ENCODE measurements around the gene FERMT2. TPM values are rescaled to one million over a fixed set of nuclear protein-coding genes. Genes with fewer than 3 reads are reported as not detected.

The FERMT2 gene
- total RNA-seq, 6 experiments from 2014 or later, result 109 to 152 (median 127) TPM

DNA sequence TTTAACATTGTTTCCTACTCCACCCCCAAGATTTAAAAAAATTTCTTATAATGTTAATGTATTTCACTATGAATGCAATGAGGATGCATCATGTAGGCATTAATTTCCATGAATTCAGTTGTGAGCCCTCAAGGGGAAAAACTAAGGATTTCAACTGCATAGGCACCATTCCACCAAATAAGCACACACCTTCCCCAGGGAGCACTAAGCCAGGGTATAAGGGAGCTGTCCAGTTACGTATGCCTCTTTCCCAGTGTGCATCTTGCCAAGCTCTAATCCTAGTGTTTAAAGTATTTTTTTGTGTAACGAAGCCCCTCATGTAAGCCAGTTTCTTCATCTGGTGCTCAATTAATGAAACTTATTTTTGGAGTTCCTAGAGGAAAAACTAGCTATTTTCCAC is 6.6 kb downstream of the FERMT2 start:
- Mint-ChIP-seq H3K4me1 (ENCODE audit: low read depth) (peaks cover 62% of the 10 kb centered on the region), H3K27ac (no peak overlapping the region; the same call in 1 of the 2 replicates), H3K36me3 (ENCODE audit: low read depth) (peaks cover 43% of the 10 kb centered on the region), H3K4me3 (no peak overlapping the region), H3K27me3 (ENCODE audit: insufficient read depth) (no peaks in the 10 kb centered on the region), H3K9me3 (no peaks in the 10 kb centered on the region)
- TF ChIP-seq, protein P1, sequence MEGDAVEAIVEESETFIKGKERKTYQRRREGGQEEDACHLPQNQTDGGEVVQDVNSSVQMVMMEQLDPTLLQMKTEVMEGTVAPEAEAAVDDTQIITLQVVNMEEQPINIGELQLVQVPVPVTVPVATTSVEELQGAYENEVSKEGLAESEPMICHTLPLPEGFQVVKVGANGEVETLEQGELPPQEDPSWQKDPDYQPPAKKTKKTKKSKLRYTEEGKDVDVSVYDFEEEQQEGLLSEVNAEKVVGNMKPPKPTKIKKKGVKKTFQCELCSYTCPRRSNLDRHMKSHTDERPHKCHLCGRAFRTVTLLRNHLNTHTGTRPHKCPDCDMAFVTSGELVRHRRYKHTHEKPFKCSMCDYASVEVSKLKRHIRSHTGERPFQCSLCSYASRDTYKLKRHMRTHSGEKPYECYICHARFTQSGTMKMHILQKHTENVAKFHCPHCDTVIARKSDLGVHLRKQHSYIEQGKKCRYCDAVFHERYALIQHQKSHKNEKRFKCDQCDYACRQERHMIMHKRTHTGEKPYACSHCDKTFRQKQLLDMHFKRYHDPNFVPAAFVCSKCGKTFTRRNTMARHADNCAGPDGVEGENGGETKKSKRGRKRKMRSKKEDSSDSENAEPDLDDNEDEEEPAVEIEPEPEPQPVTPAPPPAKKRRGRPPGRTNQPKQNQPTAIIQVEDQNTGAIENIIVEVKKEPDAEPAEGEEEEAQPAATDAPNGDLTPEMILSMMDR (IDR thresholded peaks at IDR 0.05), result no peak
- no peak for DNase-seq

DNA sequence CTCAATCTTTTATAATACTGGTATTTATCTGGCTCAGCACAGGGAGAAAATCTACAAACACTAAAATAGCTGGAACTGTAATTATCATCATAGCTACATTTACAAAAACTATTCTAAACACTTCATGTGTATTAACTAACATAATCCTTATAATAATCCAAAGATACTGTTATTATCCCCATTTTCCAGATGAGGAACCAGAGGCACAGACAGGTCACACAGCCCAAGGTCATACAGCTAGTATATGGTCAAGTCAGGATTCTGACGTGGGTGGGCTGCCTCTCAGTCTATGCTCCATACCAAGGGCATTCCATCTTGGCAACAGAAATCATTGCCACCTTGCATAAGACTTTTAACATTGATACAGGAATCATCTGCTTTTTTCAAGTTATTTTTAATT is 11.4 kb downstream of the FERMT2 start:
- DNase-seq, result no peak
- Mint-ChIP-seq H3K27ac (peak overlapping the region; percentile 16; the same call in 1 of the 2 replicates), H3K9me3 (no peaks in the 10 kb centered on the region), H3K4me3 (no peak overlapping the region; the same call in 1 of the 2 replicates), H3K36me3 (ENCODE audit: low read depth) (peaks cover 24% of the 10 kb centered on the region), H3K27me3 (ENCODE audit: insufficient read depth) (no peaks in the 10 kb centered on the region), H3K4me1 (ENCODE audit: low read depth) (peaks cover 78% of the 10 kb centered on the region)
- TF ChIP-seq, protein P1 (IDR thresholded peaks at IDR 0.05), result no peak

DNA sequence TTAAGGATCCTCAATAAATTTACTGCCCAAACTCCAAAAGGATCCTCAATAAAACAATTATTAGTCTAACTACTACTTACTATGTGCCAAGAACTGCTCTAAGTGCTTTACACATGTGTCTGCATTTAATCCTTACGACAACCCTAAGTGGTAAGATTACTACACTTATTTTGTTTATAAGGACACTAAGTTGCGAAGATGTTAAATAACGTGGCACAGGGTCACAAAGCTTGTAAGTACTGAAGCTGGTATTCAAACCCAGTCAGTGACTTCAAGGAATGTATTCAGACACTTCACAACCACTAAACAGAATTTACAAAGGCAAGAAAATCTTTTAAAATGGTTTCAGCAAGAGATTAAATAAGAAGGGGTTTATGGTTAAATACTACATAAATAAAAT is 13.0 kb downstream of the FERMT2 start:
- H3K4me3 Mint-ChIP-seq, result no peak overlapping the region
- TF ChIP-seq, protein P1 (IDR thresholded peaks at IDR 0.05), result no peak
- H3K9me3 Mint-ChIP-seq, result no peaks in the 10 kb centered on the region
- H3K36me3 Mint-ChIP-seq (ENCODE audit: low read depth), result peaks cover 16% of the 10 kb centered on the region
- peaks cover 80% of the 10 kb centered on the region for H3K4me1 Mint-ChIP-seq (ENCODE audit: low read depth)
- DNase-seq, result no peak
- no peak overlapping the region for H3K27ac Mint-ChIP-seq
- no peaks in the 10 kb centered on the region for H3K27me3 Mint-ChIP-seq (ENCODE audit: insufficient read depth)

DNA sequence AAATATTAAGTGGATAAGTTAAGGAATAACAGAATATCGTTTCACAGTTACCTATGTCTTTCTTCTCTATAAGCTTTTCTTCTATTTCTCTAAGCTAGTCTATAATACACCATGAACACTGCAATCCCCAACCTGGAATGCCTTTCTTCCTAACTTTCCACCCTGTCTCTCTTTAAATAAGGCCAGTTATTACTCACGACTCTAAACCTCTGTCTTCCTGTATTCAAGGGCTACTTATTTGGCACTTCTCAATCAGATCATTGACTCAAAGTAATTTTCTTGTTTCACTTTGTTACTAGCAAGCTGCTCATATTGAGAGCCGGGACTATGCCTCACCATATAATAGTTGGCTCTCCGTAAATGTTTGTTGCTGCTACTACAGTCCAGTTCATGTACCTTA is 13.5 kb downstream of the FERMT2 start:
- Mint-ChIP-seq H3K36me3 (ENCODE audit: low read depth) (peaks cover 19% of the 10 kb centered on the region), H3K4me3 (peak overlapping the region; percentile 2; the same call in 1 of the 2 replicates), H3K4me1 (ENCODE audit: low read depth) (peaks cover 85% of the 10 kb centered on the region), H3K27ac (no peak overlapping the region; the same call in 1 of the 2 replicates), H3K9me3 (no peaks in the 10 kb centered on the region), H3K27me3 (ENCODE audit: insufficient read depth) (no peaks in the 10 kb centered on the region)
- no peak for DNase-seq
- TF ChIP-seq, protein P1 (IDR thresholded peaks at IDR 0.05), result no peak

DNA sequence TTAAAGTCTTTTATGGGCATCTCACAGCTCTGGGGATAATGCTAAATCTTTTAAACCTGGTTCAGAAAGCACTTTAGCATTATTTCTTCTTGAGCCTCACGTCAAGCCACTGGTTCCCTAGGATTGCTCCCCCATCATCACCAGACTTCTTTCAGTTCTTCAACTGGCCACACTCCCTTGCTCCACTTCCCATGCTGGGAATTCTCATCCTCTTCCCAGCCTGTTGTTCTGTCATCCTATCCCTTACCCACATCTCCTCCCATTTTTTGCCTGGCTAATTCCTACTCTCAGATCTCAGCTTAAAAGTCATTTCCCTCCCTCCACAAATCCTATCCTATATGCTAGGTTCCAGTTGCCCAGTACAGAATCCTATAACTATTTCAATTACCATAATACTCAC is 14.4 kb downstream of the FERMT2 start:
- no peak for DNase-seq
- Mint-ChIP-seq H3K27ac (peak overlapping the region; percentile 6; the same call in 1 of the 2 replicates), H3K4me1 (ENCODE audit: low read depth) (peaks cover 87% of the 10 kb centered on the region), H3K4me3 (peak overlapping the region; percentile 2; the same call in 1 of the 2 replicates), H3K27me3 (ENCODE audit: insufficient read depth) (no peaks in the 10 kb centered on the region), H3K36me3 (ENCODE audit: low read depth) (peaks cover 20% of the 10 kb centered on the region), H3K9me3 (no peaks in the 10 kb centered on the region)
- TF ChIP-seq, protein P1 (IDR thresholded peaks at IDR 0.05), result no peak

DNA sequence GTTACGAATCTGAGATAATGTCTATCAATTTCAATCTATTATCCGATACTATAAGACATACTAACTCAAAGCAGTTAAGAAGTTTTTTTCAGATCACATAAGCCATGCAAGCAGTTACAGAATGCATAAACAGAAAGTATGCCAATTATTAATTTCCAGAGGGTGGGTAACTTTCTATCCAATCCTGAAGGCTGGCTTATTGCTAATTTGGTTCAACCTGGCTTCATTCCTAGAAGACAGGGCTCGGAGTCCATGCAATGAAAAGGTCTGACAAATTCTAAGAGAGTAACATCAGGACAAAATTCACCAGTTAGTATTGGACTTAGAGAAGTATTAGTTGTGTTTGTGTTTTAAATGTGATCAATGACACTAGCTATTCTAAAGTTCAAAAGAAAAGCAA is 15.0 kb downstream of the FERMT2 start:
- H3K27ac Mint-ChIP-seq, result no peak overlapping the region; the same call in 1 of the 2 replicates

More for the DNA sequence above, 15.0 kb downstream of the FERMT2 start:
- H3K36me3 Mint-ChIP-seq (ENCODE audit: low read depth), result peaks cover 21% of the 10 kb centered on the region
- TF ChIP-seq, protein P1 (IDR thresholded peaks at IDR 0.05), result no peak
- H3K27me3 Mint-ChIP-seq (ENCODE audit: insufficient read depth), result no peaks in the 10 kb centered on the region
- DNase-seq, result no peak
- no peaks in the 10 kb centered on the region for H3K9me3 Mint-ChIP-seq
- peaks cover 89% of the 10 kb centered on the region for H3K4me1 Mint-ChIP-seq (ENCODE audit: low read depth)
- H3K4me3 Mint-ChIP-seq, result no peak overlapping the region
